NB4 (cell line): ENCODE measurements around the gene DSG3.
A peak's percentile ranks its signal among the peaks of the same experiment; 100 is the strongest.

Experiments used
- DNase-seq: peaks from one replicate; pipeline ENCODE4 v3.0.0; 2010; ENCODE audit warnings: low read depth
- H3K4me3 ChIP-seq: one replicate; pipeline ENCODE4 v1.5.1; 2011; ENCODE audit warnings: mild to moderate bottlenecking, low read depth, low read length, moderate library complexity
- CTCF ChIP-seq: IDR thresholded peaks from one replicate; pipeline ENCODE4 v1.5.1; 2012; ENCODE audit warnings: low read depth, low read length
- MAX ChIP-seq: IDR thresholded peaks from 2 replicates; pipeline ENCODE4 v1.6.1; 2011; ENCODE audit warnings: low read depth, low read length
- MYC ChIP-seq: IDR thresholded peaks from 2 replicates; pipeline ENCODE4 v1.6.1; 2011; ENCODE audit warnings: low read depth, low read length
- POLR2A ChIP-seq: IDR thresholded peaks from 2 replicates; pipeline ENCODE4 v1.6.1; 2011; ENCODE audit warnings: mild to moderate bottlenecking; ENCODE audit not compliant: insufficient read length; ENCODE audit errors: extremely low read depth

The DSG3 gene

GRCh38 chr18:31447530-31448191, at the start of gene DSG3:
Gene DSG3 (plus strand): TSS chr18:31447741. CDS start chr18:31447878, 137 bp downstream.
- no peak for DNase-seq
- TF ChIP-seq MAX = no peak
- no peak for TF ChIP-seq CTCF
- no peak for TF ChIP-seq MYC
- TF ChIP-seq POLR2A = no peak
- no peak within 1 kb of the TSS for H3K4me3 ChIP-seq

- no peak for DNase-seq
- H3K4me3 ChIP-seq = no peak overlapping the region
- TF ChIP-seq MAX (no peak), MYC (no peak), CTCF (no peak), POLR2A (no peak)
Observed at GRCh38 chr18:31398191-31398590, 49.4 kb upstream of the DSG3 start.

GRCh38 chr18:31399306-31400032, 48.1 kb upstream of the DSG3 start:
- peak; percentile 19 for DNase-seq
- no peak overlapping the region for H3K4me3 ChIP-seq
- TF ChIP-seq POLR2A = no peak
- TF ChIP-seq MAX = no peak
- TF ChIP-seq CTCF = no peak
- TF ChIP-seq MYC = no peak

- DNase-seq = no peak
- TF ChIP-seq MAX (no peak), POLR2A (no peak), MYC (no peak), CTCF (no peak)
- H3K4me3 ChIP-seq = no peak overlapping the region
Observed at GRCh38 chr18:31401156-31402025, 46.1 kb upstream of the DSG3 start.

GRCh38 chr18:31402026-31402373, 45.5 kb upstream of the DSG3 start:
- TF ChIP-seq POLR2A (no peak), MAX (no peak), CTCF (no peak)
- DNase-seq = no peak
- no peak overlapping the region for H3K4me3 ChIP-seq
